NCI-H2196 treated with DMSO at 0.1 percent for 48 hours (cell line): ENCODE data around the gene TMEM187.
A peak's percentile ranks its signal among the peaks of the same experiment; 100 is the strongest.

Experiments
- DNase-seq: peaks from one replicate; lab custom pipeline; 2025; ENCODE audit not compliant: unreplicated experiment; lab: John Stamatoyannopoulos, UW

Gene TMEM187, protein sequence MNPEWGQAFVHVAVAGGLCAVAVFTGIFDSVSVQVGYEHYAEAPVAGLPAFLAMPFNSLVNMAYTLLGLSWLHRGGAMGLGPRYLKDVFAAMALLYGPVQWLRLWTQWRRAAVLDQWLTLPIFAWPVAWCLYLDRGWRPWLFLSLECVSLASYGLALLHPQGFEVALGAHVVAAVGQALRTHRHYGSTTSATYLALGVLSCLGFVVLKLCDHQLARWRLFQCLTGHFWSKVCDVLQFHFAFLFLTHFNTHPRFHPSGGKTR

DNA sequence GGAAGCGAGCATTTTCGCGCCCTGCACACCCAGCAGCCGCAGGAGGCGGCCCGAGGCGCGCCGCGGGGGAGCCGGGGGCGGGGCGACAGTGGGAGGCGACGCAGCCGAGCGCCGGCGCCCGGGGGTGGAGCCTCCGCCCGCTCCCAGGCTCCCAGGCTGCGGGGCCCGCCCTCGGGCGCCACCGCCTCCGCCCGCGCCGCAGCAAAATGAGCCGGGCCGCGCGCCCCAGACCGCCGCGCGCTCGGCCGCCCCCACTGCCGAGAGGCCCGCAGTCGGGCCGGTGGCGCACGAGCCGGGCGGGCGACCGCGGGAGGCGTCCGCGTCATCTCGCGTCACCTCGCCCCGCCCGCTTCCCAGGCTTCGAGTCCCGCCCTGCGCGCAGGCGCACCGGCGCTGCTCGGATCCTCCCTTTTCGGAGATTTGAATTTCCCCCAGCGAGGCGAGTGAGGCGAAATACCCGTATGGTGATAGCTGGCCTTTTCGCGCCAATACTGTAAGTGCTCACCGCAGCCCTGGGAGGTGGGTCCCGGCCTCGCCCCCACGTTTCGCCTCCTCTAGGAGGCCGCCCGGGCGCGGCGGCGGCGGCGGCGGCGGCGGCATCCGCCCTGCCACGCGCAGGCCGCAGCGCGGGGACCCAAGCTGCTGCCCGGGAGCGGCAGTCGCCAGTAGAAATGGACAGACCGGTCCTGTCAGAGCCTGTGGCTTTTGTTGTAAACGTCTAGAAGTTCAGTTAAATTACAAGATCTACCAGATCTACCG, at the start of gene TMEM187:
TSS of gene TMEM187 (plus strand) at position 387 of the 759 bp plus-strand sequence. CDS start 9,309 bp downstream, outside the sequence.
- DNase-seq: peak; percentile 58

DNA sequence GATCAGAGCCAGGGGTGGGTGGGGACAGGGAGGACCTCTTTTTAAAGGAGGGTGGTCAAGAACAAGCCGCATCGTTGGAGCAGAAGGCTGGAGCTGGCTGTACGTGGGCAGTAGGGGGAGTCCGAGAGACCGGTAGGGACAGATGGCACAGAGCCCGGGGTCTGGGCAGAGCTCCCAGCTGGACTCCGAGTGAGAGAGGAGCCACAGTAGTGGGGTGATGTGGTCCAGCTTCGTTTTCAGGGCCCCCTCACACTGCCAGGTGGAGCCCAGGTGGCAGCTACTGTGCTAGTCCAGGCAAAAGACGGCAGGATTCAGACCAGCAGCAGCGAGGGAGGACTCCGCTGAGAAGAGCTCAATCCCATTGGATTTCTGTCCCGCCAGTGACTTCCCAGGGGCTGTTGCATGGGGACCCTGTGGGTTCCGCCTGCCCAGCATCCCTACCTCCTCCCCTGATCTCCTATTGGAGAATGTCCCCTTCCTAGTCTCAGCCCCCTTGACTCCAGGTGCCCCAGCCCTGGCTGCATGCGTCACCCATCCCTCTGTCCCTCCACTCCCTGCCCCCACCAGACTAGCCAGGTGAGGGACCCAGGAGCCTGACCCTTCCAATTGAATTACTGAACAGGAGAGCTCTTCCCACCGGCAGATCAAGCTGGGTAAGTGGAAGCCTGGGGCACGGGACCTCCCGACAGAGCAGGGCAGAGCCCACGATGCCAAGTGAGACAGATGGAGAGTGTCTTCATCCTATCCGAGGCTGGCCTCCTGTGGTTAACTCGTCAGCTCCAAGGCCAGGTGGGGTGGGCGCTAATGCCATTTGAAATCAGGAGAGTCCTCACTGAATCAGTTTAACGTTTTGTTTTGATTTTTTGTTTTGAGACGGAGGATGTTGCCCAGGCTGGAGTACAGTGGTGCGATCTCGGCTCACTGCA, 49.4 kb upstream of the TMEM187 start:
- DNase-seq: peak; percentile 15

DNA sequence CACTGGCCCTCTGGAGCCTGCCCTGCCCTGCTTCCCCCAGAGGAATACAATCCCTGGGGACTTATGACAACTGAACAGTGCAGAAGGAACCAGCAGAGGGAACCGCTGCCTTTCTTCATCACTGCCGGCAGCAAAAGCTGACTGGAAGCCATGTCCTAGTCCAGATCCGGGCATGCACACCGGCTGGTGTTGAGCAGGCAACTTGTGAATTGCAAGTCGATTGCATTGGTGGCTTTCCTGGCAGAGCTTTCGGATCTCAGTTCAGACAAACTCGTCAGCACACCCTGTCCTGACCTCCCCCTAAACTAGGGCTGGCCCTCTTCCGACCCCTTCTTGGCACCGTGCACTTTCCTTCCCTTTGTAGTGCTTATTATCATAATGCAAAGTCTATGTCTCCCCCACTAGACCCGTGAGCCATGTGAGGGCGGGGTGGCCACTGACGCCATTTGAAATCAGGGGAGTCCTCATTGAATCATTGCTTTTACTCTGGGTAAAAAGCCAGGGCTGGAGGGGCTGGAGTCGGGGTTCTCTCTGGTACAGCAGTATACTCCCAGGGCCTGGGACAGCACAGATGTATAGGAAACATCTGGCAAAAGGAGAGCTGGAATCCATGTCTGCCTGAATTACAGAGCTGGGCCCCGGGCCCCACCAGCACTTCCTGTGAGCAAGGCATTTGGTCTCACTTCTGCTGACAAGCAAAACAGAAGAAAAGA, 48.2 kb upstream of the TMEM187 start:
- DNase-seq: no peak

DNA sequence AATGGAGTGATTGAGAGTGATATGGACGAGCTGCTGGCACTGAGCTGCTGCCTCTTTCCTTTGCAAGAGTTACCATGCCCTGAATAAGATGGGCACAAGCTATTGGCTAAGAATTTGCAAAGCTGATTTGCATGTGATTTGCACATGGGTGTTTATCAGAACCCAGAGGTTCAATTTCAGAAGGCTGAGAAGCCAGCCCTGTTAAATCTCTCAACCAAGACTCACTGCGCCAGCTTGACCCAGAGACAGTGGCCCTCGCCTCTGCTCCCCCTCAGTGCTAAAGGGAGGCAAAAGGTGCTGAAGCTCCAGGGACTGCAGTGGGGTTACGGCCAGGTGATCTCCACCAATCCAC, 47.2 kb upstream of the TMEM187 start:
- DNase-seq: no peak

DNA sequence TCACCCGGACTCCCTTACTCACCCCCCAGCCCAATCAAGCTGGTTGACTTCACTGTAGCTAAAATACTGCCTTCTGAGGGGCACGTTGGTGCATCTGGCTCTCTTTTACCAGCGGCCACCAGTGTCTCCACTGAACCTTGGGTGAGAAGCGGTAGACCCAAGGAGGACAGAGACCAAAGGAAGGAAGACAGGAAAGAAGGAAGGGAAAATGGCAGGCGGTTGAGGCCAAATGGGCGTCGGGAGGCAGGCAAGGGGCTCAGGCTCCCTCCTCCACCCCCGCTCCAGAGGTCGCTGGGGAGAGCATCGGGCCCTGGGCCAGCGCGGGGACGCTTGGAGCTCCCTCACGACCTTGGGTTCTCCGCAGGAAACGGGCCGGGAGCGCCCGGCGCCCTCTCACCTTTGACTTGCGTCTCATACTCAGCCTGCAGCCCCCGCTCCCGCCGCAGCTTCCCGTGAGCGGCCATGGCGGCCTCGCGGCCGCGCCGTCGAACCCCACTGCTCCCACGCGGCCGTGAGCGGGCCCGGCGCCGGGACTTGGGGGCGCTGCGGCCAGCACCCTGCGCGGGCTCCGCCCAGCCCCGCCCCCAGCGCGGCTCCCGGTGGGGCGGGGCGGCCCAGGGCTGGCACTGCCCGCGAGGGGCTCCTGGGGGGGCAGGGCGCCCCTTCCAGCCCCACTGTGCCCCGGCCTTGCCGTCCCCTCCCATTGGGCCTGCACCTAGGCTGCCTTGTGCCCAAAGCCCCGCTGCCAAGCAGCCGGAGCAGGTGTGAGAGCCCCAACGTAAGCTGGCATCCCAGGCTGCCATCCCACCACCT, 46.6 kb upstream of the TMEM187 start, which contains the start of gene ARHGAP4:
TSS of gene ARHGAP4 (minus strand) at position 526 of the 813 bp plus-strand sequence. CDS start at position 464, 62 bp downstream.
- DNase-seq: no peak

DNA sequence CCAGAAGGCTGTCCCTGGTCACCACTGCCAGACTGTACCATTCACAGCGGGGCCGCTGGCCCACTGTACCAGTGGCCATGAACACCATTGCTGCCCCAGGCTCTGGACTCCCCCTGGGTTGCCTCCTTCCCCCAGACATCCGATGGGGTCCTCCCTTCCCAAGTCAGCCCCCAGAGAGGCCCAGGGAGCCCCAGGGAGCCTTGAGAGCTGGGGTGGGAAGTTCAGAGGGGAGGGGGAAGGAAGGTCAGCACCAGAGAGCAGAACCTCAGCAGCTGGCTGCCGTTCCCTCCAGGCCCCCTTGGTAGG, 46.0 kb upstream of the TMEM187 start:
- no peak for DNase-seq

DNA sequence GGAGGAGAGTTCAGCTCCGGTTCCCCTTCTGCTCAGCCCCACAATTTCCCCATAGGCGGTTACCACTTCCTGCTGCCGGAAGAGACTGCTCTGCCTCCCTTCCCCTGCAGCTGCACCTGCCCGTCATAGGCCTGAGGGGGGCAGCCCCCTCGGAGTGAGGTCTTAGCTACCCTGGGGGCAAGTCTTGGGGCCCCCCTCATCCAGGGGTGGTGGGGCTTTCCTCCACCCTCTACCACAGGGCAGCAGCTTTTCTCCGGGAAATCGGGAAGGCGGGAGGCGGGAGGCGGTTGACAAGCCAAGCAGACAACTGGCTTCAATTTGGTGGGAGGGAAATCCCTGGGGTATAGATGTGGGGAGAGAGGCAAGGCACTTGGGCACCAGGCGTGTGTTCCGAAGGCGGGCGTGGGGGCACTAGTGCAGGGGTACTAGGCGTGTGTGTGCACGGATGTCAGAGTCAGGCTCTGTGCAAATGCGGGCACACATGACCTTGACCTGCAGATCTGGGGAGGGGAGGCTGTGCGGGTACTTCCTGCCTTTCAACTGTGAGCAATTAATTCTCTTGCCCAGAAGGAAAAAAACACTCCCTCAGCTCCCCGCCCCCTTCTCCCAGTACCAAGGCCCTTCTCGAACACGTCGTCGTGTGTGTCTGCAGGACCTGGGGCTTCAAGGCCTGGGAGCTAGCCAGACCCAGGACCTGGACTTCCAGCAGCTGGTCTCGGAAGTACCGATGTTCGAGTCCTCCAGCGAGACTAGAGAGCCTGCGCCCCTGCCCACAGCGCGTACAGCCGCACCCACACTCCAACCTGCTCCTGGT, 45.5 kb upstream of the TMEM187 start:
- DNase-seq: peak; percentile 12

DNA sequence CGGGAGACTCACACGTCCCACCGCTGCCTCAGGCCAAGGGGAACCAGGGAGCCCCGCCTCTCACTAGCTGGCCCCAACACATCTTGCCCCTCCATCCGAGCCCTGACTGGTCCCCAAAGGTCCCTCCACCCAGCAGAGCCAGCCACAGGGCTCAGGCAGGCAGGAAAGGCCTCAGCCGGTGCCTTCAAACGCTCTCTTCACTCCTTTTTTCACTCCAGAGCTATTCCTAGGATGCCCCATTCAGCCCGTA, 45.0 kb upstream of the TMEM187 start:
- no peak for DNase-seq

DNA sequence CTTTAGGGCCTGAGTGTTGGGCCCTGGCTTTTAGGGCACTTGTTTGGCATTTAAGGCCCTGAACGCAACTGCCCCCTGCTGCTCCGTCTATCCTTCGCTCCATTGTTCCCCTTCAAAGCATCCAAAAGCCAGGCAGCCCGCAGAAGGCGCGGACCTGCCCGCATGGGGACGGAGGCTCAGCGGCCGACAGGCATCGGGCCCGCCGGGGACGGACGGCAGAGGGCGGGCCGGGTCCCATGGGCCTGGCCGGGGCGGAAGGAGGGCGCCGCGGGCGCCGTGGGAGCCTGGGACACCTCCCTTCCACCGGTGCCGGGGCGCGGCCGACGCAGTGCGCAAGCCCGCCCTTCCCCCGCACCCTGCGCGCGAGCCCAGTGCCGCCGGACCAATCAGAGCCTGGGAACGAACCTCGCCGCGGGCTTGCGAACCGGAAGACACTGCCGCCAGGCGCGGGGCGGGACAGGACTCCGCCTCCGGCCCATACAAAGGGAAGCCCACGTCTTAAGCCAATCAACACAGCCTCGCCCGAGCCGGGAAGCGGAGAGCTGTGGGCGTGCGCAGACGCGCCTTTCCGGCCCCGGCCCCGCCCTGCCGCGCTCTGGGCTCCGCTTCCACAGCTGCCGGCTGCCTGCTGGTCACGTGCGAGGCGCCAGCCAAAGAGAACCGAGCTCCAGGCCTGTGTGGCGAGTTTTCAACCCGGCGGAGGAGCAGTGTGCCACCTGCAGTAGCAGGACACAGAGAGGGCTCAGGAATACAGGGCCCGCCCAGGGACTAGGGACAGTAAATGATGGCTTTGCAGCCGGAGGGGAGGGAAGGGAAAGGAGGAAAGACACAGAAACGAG, 44.4 kb upstream of the TMEM187 start:
- DNase-seq: peak; percentile 91

DNA sequence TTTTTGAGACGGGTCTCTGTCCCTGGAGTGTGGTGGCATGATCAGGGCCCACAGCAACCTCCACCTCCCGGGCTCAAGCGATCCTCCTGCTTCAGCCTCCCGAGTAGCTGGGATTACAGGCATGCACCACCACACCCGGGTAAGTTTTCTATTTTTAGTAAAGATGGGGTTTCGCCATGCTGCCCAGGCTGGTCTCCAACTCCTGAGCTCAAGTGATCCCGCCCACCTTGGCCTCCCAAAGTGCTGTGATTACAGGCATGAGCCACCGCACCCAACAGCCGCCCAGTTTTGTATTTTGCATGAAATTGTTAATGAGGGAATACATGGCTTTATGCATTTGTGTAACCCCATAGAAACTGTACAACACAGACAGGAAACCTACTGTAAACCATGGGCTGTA, 43.7 kb upstream of the TMEM187 start:
- DNase-seq: no peak

DNA sequence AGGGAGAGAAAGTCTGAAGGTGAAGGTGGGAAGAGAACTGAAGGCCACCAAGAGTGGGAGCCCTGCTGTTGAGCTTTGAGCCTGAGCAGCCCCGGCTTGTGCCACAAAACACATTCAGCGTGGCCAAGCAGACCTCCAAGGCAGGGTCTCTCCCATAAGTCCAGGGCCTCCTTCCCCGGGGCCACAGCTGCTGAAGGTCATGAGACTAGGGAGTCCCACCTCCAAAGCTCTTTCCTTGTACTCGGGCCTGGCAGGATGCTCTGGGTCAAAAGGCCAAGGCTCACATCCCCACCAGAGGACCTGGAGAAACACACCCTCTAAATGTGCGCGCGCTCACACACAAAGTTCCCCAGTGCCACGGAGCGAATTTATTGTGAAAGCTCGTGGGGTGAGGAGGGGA, 43.0 kb upstream of the TMEM187 start:
- DNase-seq: no peak

DNA sequence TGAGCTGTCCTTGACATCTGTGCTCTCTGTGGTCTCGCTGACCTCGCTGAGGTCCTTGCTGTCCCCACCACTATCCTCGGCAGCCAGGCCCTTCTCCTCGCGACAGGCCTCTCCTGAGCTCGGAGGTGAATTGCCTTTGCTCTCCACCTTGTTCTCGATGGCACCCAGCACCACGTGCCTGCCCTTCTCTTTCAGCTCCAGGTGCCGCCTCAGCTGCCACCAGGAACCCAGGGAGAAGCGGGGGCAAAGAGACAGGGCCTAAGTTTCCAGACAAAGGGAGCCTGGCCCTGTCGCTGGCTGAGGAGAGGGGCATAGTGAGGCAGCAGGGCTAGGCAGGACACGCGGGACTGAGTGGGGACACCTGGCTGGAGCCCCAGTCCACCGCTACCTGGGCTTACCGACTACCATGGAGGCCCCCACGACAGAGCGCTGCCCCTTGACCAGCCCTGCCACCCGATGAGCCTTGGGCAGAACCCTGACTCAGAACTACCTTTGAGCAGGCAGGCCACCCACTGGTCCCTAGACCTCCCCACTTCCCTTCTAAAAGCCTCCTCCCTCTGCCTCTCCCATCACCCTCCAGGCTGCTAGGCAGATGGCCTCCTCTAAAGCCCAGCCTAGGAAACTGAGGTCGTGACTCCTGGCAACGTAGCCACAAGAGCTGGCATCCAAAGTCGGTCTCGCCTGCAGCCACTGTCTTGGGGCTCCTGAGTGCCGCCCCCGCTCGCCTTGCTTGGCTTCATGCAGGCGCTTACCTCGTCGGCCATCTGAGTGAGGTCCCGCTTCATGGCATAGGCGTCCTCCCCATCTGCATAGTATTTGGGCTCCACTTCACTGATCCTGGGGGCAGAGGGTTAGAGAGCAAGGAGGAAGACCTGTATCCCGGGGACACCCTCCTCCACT, 42.3 kb upstream of the TMEM187 start:
- no peak for DNase-seq

DNA sequence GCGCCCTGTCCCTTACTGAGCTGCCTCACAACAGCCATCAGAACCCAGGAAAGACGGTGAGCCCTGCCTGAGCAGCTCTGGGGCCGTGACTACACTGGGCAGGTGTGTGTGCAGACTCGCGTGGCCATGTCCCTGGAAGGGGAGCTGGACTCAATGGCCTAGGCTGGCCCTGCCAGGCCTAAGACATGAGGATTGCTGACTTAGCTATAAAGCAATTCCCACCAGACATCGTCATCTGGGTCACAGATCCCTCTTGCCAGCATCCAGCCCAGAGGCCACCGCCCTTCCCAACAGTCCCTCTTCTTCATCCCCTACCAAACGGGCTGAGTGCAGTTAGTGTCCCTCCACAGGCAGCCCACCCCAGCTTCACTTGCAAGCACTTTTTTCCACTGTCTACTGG, 41.4 kb upstream of the TMEM187 start:
- DNase-seq: no peak

DNA sequence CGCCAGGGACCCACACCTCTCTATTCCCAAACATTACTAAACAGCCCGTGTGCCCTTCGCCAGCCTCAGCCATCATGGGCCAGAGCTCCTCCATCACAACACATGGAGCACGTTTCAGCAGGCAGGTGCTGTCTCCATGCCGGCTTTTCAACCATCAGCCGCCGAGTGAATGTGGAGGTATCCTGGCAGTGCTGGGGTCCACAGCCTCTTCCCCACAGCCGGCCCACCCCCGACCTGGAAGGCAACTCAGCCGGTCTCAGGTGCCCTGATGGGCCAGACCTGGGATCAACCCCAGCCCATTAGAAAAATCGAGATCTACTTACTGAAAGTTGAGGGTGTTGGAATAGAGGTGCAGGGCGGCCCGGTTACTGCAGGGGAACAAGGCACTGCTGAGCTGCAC, 40.8 kb upstream of the TMEM187 start:
- DNase-seq: no peak

DNA sequence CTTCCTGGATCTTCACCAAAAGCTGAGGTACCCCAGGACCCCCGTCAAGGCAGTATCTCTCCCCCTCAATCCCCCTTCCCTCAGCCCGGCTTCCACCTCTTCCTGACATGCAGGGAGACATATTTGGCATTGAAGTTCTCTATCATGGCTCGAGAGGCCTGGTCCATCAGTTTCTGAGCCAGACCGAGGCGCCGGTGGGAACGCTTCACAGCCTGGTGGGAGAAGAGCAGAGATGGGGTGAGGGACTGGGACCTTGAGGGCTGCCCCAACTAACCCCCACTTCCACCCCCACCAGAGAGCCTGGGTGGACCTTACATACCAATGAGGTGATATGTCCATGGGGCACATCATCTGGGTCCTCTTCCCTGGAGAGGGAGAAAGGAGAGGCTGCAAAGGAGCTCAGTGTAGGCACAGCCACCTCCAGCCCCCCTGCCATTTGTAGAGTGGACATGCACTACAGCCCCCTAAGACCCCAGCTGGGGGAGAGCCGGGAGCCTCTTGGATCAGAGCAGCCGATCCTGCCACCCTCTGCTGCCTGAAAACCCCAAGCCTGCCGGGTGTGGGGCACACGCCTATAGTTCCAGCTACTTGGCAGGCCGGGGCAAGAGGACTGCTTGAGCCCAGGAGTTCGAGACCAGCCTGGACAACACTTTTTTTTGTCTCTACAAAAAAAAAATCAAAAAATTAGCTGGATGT, 40.2 kb upstream of the TMEM187 start:
- DNase-seq: no peak

DNA sequence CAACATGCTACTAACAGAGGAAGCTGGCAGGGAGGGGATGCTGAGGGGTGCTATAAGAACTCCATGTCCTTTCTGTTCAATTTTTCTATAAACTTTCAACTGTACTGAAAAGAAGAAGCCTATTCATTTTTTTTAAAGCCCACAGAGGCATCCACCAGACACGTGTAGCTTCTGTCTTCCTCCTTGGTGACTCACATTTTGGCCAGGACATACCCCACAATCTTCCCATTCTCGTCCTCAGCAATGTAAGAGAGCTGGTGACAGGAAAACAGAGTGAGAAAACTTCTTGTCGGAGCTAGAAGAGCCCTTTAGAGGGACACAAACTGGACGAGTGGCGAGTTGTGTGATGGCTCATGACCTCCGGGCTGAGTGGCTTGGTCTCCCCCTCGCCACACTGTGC, 38.8 kb upstream of the TMEM187 start:
- no peak for DNase-seq

DNA sequence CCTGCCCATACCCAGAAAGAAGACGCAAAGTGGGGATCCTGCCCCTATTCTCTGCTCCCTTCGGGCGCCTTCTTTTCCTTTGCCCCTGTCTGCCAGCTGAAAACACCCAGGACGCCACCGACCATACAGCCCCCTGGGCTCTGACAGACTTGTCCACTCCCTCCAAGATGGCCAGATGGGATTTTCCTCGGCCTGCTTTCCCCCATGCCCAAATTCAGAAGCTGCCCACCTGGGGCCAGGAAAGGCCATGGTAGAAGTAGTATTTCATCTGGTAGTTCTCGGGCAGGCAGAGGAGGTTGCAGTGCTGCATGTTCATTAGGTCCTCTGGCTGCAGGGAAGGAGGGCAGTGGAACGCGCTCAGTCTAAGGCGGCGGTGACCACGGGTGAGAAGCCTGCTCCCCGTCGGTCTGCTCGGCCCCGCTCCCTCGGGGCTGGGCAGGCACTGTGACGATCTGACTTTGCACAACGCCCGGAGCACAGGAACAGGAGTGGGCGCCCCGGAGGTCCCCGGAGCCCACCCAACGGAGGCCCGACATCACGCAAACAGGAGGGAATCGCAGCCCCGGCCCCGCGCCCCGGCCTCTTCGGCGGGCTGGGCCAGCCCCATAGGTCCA, 38.3 kb upstream of the TMEM187 start:
- no peak for DNase-seq
